ENCODE data around the gene BCLAF1.

- TF ChIP-seq CTCF (IDR thresholded peaks at IDR 0.05) = peak in 2 of 3 experiments; percentile 22 to 32
- TF ChIP-seq POLR2A (IDR thresholded peaks at IDR 0.05) = no peak
These were observed 900 bp downstream of the BCLAF1 start for GRCh38 chr6:136288566-136289326.

Data from testis (tissue), 2 donors.